BLaER1 treated with 17β-estradiol and CSF1 and Interleukin-3, amounts not matched to agents 10 nM and 100 nM (cell line): ENCODE data around the gene CHMP6.

Source experiments
- H3K27ac ChIP-seq, 11 experiments: shearing (Covaris generic); formaldehyde crosslinking; 2 replicates each; pipeline ENCODE4 v1.8.1; 2022
- H3K27me3 ChIP-seq, 11 experiments: shearing (Covaris generic); formaldehyde crosslinking; 2 replicates each; pipeline ENCODE4 v1.8.1; 2022
- H3K36me3 ChIP-seq, 11 experiments: shearing (Covaris generic); formaldehyde crosslinking; 2 replicates each; pipeline ENCODE4 v1.8.1; 2022
- H3K4me1 ChIP-seq, 10 experiments: shearing (Covaris generic); formaldehyde crosslinking; 2 replicates each; pipeline ENCODE4 v1.8.1; 2022
- H3K4me2 ChIP-seq, 11 experiments: shearing (Covaris generic); formaldehyde crosslinking; 2 replicates each; pipeline ENCODE4 v1.8.1; 2022
- H3K4me3 ChIP-seq, 10 experiments: shearing (Covaris generic); formaldehyde crosslinking; 2 replicates each; pipeline ENCODE4 v1.8.1; 2022
- H3K9ac ChIP-seq, 11 experiments: shearing (Covaris generic); formaldehyde crosslinking; 2 replicates each; pipeline ENCODE4 v1.8.1; 2022
- H3K9me3 ChIP-seq, 11 experiments: shearing (Covaris generic); formaldehyde crosslinking; replicated peaks in 1 of 11; 2 replicates each; pipeline ENCODE4 v1.8.1; 2022
- H4K20me1 ChIP-seq, 11 experiments: shearing (Covaris generic); formaldehyde crosslinking; 2 replicates each; pipeline ENCODE4 v1.8.1; 2022
- Cebpa-rat ChIP-seq, 11 experiments: shearing (Covaris generic); IDR thresholded peaks; 2 replicates each; pipeline ENCODE4 v1.8.1; 2022

Gene CHMP6

GRCh38 chr17:80970762-80971703, 20.6 kb upstream of the CHMP6 start:
- Histone ChIP-seq H3K4me3 (peak overlapping the region in 1 of 10 experiments; percentile 15; a peak in 1 of 20 replicates), H3K4me2 (peak overlapping the region; percentile 79 to 92 (median 81)), H3K9me3 (no peaks in the 10 kb centered on the region), H3K9ac (peak overlapping the region in 7 of 11 experiments; percentile 21 to 48 (median 45); a peak in 8 of 22 replicates), H4K20me1 (peaks cover 0 to 40% (median 8%) of the 10 kb centered on the region in 11 experiments; a peak in 9 of 22 replicates), H3K36me3 (no peaks in the 10 kb centered on the region; a peak in 1 of 22 replicates), H3K4me1 (peaks cover 20 to 49% (median 41%) of the 10 kb centered on the region in 10 experiments), H3K27me3 (peaks cover 0 to 37% (median 15%) of the 10 kb centered on the region in 11 experiments; a peak in 14 of 22 replicates), H3K27ac (peak overlapping the region in 1 of 11 experiments; percentile 7; a peak in 1 of 22 replicates)
- no peak for TF ChIP-seq Cebpa-rat (IDR thresholded peaks at IDR 0.05)

- Histone ChIP-seq H3K27me3 (peaks cover 0 to 37% (median 15%) of the 10 kb centered on the region in 11 experiments; a peak in 14 of 22 replicates), H3K4me3 (no peak overlapping the region), H3K4me1 (peaks cover 20 to 49% (median 41%) of the 10 kb centered on the region in 10 experiments), H3K9ac (peak overlapping the region in 5 of 11 experiments; percentile 6 to 44 (median 37); a peak in 5 of 22 replicates), H3K27ac (no peak overlapping the region), H4K20me1 (peaks cover 0 to 40% (median 8%) of the 10 kb centered on the region in 11 experiments; a peak in 9 of 22 replicates), H3K4me2 (peak overlapping the region in 8 of 11 experiments; percentile 39 to 92 (median 60); a peak in 13 of 22 replicates), H3K36me3 (no peaks in the 10 kb centered on the region), H3K9me3 (no peaks in the 10 kb centered on the region)
- no peak for TF ChIP-seq Cebpa-rat (IDR thresholded peaks at IDR 0.05)
Observed at GRCh38 chr17:80971704-80972304, 19.8 kb upstream of the CHMP6 start.

- no peaks in the 10 kb centered on the region for H3K9me3 ChIP-seq
- no peak overlapping the region for H3K4me2 ChIP-seq
- H3K27ac ChIP-seq: no peak overlapping the region
- no peaks in the 10 kb centered on the region for H3K36me3 ChIP-seq
- H3K4me3 ChIP-seq: no peak overlapping the region
- peaks cover 0 to 29% (median 20%) of the 10 kb centered on the region in 10 experiments; a peak in 14 of 20 replicates for H3K4me1 ChIP-seq
- H3K9ac ChIP-seq: no peak overlapping the region
- TF ChIP-seq Cebpa-rat (IDR thresholded peaks at IDR 0.05): no peak
- H4K20me1 ChIP-seq: peaks cover 0 to 14% (median 0%) of the 10 kb centered on the region in 11 experiments; a peak in 6 of 22 replicates
- H3K27me3 ChIP-seq: peaks cover 7 to 46% (median 21%) of the 10 kb centered on the region in 11 experiments; a peak in 20 of 22 replicates
Observed at GRCh38 chr17:80976701-80977100, 14.9 kb upstream of the CHMP6 start.

GRCh38 chr17:80977172-80977571, 14.5 kb upstream of the CHMP6 start:
- TF ChIP-seq Cebpa-rat (IDR thresholded peaks at IDR 0.05): peak in 1 of 11 experiments; percentile 16; a peak in 1 of 22 replicates
- Histone ChIP-seq H3K9ac (no peak overlapping the region), H3K27ac (no peak overlapping the region), H4K20me1 (peaks cover 0 to 16% (median 0%) of the 10 kb centered on the region in 11 experiments; a peak in 5 of 22 replicates), H3K4me2 (no peak overlapping the region), H3K27me3 (peaks cover 11 to 46% (median 25%) of the 10 kb centered on the region in 11 experiments; a peak in 20 of 22 replicates), H3K36me3 (no peaks in the 10 kb centered on the region), H3K9me3 (no peaks in the 10 kb centered on the region), H3K4me1 (peaks cover 0 to 24% (median 16%) of the 10 kb centered on the region in 10 experiments; a peak in 14 of 20 replicates), H3K4me3 (no peak overlapping the region)

- Histone ChIP-seq H3K4me2 (peak overlapping the region in 8 of 11 experiments; percentile 18 to 69 (median 40); a peak in 13 of 22 replicates), H3K9ac (peak overlapping the region in 1 of 11 experiments; percentile 31; a peak in 1 of 22 replicates), H3K9me3 (no peaks in the 10 kb centered on the region), H3K4me1 (peaks cover 0 to 21% (median 11%) of the 10 kb centered on the region in 10 experiments; a peak in 12 of 20 replicates), H3K27ac (no peak overlapping the region), H3K36me3 (no peaks in the 10 kb centered on the region), H4K20me1 (peaks cover 0 to 23% (median 0%) of the 10 kb centered on the region in 11 experiments; a peak in 5 of 22 replicates), H3K27me3 (peaks cover 20 to 49% (median 36%) of the 10 kb centered on the region in 11 experiments; a peak in 20 of 22 replicates), H3K4me3 (no peak overlapping the region)
- no peak for TF ChIP-seq Cebpa-rat (IDR thresholded peaks at IDR 0.05)
Observed at GRCh38 chr17:80978499-80979497, 12.8 kb upstream of the CHMP6 start.

- no peak for TF ChIP-seq Cebpa-rat (IDR thresholded peaks at IDR 0.05)
- Histone ChIP-seq H3K4me1 (peaks cover 0 to 24% (median 11%) of the 10 kb centered on the region in 10 experiments; a peak in 12 of 20 replicates), H3K9ac (peak overlapping the region in 2 of 11 experiments; percentile 30 to 31; a peak in 2 of 22 replicates), H3K9me3 (no peaks in the 10 kb centered on the region), H3K27ac (no peak overlapping the region), H3K27me3 (peaks cover 21 to 56% (median 44%) of the 10 kb centered on the region in 11 experiments; a peak in 20 of 22 replicates), H3K4me3 (no peak overlapping the region), H4K20me1 (peaks cover 0 to 23% (median 0%) of the 10 kb centered on the region in 11 experiments; a peak in 5 of 22 replicates), H3K36me3 (no peaks in the 10 kb centered on the region), H3K4me2 (peak overlapping the region in 8 of 11 experiments; percentile 18 to 69 (median 40); a peak in 14 of 22 replicates)
Observed at GRCh38 chr17:80979547-80980378, 11.9 kb upstream of the CHMP6 start.
